Heart left ventricle (tissue), 16 donors: ENCODE results near the gene MPPED2. TPM values are rescaled to one million over a fixed set of nuclear protein-coding genes. Genes with fewer than 3 reads are reported as not detected.
A peak's percentile ranks its signal among the peaks of the same experiment; 100 is the strongest.

Experiments used
- ATAC-seq, 4 donors: fragments of 200-7000 bp; cut with Tn5 transposase; one replicate each; pipeline ENCODE4 v1.9.1; 2020 to 2022; ENCODE audit warnings: moderate library complexity in 4 of 4, mild to moderate bottlenecking in 3 of 4, moderate number of reproducible peaks in 1 of 4
- DNase-seq, 5 donors: peaks; one replicate each; pipeline ENCODE4 v3.0.0-alpha.2; 2020
- H3K27ac ChIP-seq, 12 donors: fragments of 200-600 bp; sonication (generic) in 4 of 12; one replicate each; pipeline versions ENCODE4 v1.5.0 to v1.8.0; 2016 to 2022; ENCODE audit warnings: mild to moderate bottlenecking in 2 of 12
- H3K27me3 ChIP-seq, 9 donors: fragments of 200-600 bp; sonication (generic) in 2 of 9; one replicate each; pipeline versions ENCODE4 v1.5.1 to v1.8.0; 2016 to 2022; ENCODE audit warnings: mild to moderate bottlenecking in 3 of 9
- H3K36me3 ChIP-seq, 9 donors: fragments of 200-600 bp; sonication (generic) in 2 of 9; one replicate each; pipeline versions ENCODE4 v1.5.0 to v1.8.0; 2018 to 2022; ENCODE audit warnings: mild to moderate bottlenecking in 2 of 9
- H3K4me1 ChIP-seq, 12 donors: fragments of 200-600 bp; sonication (generic) in 4 of 12; one replicate each; pipeline versions ENCODE4 v1.5.0 to v1.8.0; 2016 to 2022; ENCODE audit warnings: mild to moderate bottlenecking in 3 of 12
- H3K4me3 ChIP-seq, 12 donors: fragments of 200-600 bp; sonication (generic) in 4 of 12; one replicate each; pipeline versions ENCODE4 v1.5.0 to v1.8.0; 2017 to 2022; ENCODE audit warnings: mild to moderate bottlenecking in 9 of 12, moderate library complexity in 4 of 12
- H3K9me3 ChIP-seq, 12 donors: fragments of 200-600 bp; sonication (generic) in 4 of 12; one replicate each; pipeline versions ENCODE4 v1.5.0 to v1.8.0; 2016 to 2022; ENCODE audit warnings: mild to moderate bottlenecking in 1 of 12
- POLR2A ChIP-seq, 2 donors: fragments of 450-650 bp; IDR thresholded peaks; one replicate each; pipeline ENCODE4 v1.6.1; 2017; ENCODE audit warnings: antibody characterized with exemption in 2 of 2, mild to moderate bottlenecking in 2 of 2, moderate library complexity in 2 of 2
- WGBS, 4 donors: extraction: QIAGEN DNeasy Blood & Tissue Kit in 2 of 4; methylation state at CpG; one replicate each; pipeline versions ENCODE4 v1.1.5 to v1.1.7; 2013 to 2018; 5-methylcytosine and 5-hydroxymethylcytosine counted together
- intact Hi-C, 10 donors: fragments of 100-400 bp; cut with DNase I; formaldehyde crosslinking; loops; one replicate each; pipeline versions ENCODE4 v1.11.1 to v1.14.2; 2022
- polyA plus RNA-seq, 2 donors: library from polyadenylated mRNA; stranded (reverse); fragments of 200-250 nt; gene quantifications; one replicate each; pipeline ENCODE4 v1.2.3, GENCODE V29; 2013
- total RNA-seq, 9 donors: library from RNA; depleted of rRNA in 2 of 9; stranded (reverse); fragments of >200 nt in 2 of 9; fragmentation: NEBNext Ultra II Directional in 3 of 9; extraction: Animal tissue kit (Norgen Biotek cat#: 25700) in 3 of 9; gene quantifications; one replicate each; pipeline versions ENCODE4 v1.1.0 to v1.2.4, GENCODE V29; 2016 to 2023
- TF ChIP-seq, protein P1 (sequence below), 12 donors: fragments of 200-600 bp; sonication (generic) in 4 of 12; IDR thresholded peaks; one replicate each; pipeline versions ENCODE4 v1.5.0 to v1.8.0; 2018 to 2022; ENCODE audit warnings: antibody characterized with exemption in 12 of 12, mild to moderate bottlenecking in 5 of 12
- donor health status: ischemic (EF 13 %, LVEDD 7.1; RV severe dilation, severe dysfunction).
- donor health status: healthy with polysubstance abuse.
- donor health status: DM: no; HTN: yes; CAD: no.
- donor health status: DM: no; HTN: no; CAD: no.
- donor health status: ischemic (EF 25% LVEDD 6.9; RV normal size, moderate dysfunction).
- donor health status: ischemic (EF 25% LVEDD 5.7; RV mildly dilated, moderate dysfunction).
- donor health status: healthy.
- donor health status: DM: yes; HTN: yes; CAD: no.
- donor health status: ischemic (EF 35%, LVEDD 5.7; RV mildly dilated, moderate dysfunction).
- donor health status: nonischemic (EF 11% LVEDD 7.7; RV severe dilation, severe dysfunction).
- donor health status: DM: yes; HTN: yes; CAD: no.
- donor health status: PGD.
- donor health status: ischemic (EF 29% LVEDD 5.4; RV normal size, mild dysfunction).
- donor health status: nonischemic (EF 23%, LVEDD 6.1; RV moderate dilation, normal function).

Gene MPPED2
- total and polyA plus RNA-seq, 11 donors, result 2.7 to 14.3 (median 8.4) TPM

GRCh38 chr11:30468881-30469280 is 117.3 kb downstream of the MPPED2 start:
- Histone ChIP-seq H3K27me3 (no peaks in the 10 kb centered on the region), H3K36me3 (no peaks in the 10 kb centered on the region), H3K4me3 (no peak overlapping the region), H3K4me1 (peaks cover 4 to 31% (median 17%) of the 10 kb centered on the region in 12 donors), H3K27ac (peak overlapping the region in 1 of 12 donors; percentile 51), H3K9me3 (no peaks in the 10 kb centered on the region)
- intact Hi-C loops, result loop anchor here in 1 of 10 donors (10.0 kb wide), 1 partner anchor 116 kb away; the partner anchor contains the start of gene MPPED2
- TF ChIP-seq POLR2A (IDR thresholded peaks at IDR 0.05), result no peak
- TF ChIP-seq, protein P1, sequence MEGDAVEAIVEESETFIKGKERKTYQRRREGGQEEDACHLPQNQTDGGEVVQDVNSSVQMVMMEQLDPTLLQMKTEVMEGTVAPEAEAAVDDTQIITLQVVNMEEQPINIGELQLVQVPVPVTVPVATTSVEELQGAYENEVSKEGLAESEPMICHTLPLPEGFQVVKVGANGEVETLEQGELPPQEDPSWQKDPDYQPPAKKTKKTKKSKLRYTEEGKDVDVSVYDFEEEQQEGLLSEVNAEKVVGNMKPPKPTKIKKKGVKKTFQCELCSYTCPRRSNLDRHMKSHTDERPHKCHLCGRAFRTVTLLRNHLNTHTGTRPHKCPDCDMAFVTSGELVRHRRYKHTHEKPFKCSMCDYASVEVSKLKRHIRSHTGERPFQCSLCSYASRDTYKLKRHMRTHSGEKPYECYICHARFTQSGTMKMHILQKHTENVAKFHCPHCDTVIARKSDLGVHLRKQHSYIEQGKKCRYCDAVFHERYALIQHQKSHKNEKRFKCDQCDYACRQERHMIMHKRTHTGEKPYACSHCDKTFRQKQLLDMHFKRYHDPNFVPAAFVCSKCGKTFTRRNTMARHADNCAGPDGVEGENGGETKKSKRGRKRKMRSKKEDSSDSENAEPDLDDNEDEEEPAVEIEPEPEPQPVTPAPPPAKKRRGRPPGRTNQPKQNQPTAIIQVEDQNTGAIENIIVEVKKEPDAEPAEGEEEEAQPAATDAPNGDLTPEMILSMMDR (IDR thresholded peaks at IDR 0.05), result no peak
- WGBS, 4 donors, result 9 to 23% (median 10%) methylated on average over 2 of the region's 2 CpGs
- DNase-seq (no peak), ATAC-seq (peak in 1 of 4 donors; percentile 12)

- H3K9me3 ChIP-seq, result no peaks in the 10 kb centered on the region
- H3K36me3 ChIP-seq, result no peaks in the 10 kb centered on the region
- intact Hi-C loops, result loop anchor here in 1 of 10 donors (10.0 kb wide), 1 partner anchor 118 kb away; the partner anchor contains the start of gene MPPED2
- ATAC-seq (peak in 1 of 4 donors; percentile 24), DNase-seq (no peak)
- TF ChIP-seq, protein P1 (IDR thresholded peaks at IDR 0.05), result no peak
- no peak for TF ChIP-seq POLR2A (IDR thresholded peaks at IDR 0.05)
- no peaks in the 10 kb centered on the region for H3K27me3 ChIP-seq
- H3K27ac ChIP-seq, result no peak overlapping the region
- peaks cover 4 to 42% (median 25%) of the 10 kb centered on the region in 12 donors for H3K4me1 ChIP-seq
- no peak overlapping the region for H3K4me3 ChIP-seq
Measured at GRCh38 chr11:30467176-30467575, 119.0 kb downstream of the MPPED2 start.

- Histone ChIP-seq H3K4me1 (peaks cover 4 to 53% (median 34%) of the 10 kb centered on the region in 12 donors), H3K9me3 (no peaks in the 10 kb centered on the region), H3K36me3 (no peaks in the 10 kb centered on the region), H3K27me3 (no peaks in the 10 kb centered on the region), H3K27ac (peak overlapping the region in 2 of 12 donors; percentile 0 to 14), H3K4me3 (no peak overlapping the region)
- 56 to 100% (median 87%) methylated on average over 1 of the region's 1 CpG for WGBS, 4 donors
- no peak for ATAC-seq
- TF ChIP-seq POLR2A (IDR thresholded peaks at IDR 0.05), result no peak
- TF ChIP-seq, protein P1 (IDR thresholded peaks at IDR 0.05), result no peak
- intact Hi-C loops, result loop anchor here in 1 of 10 donors (10.0 kb wide), 1 partner anchor 119 kb away; the partner anchor contains the start of gene MPPED2
- no peak for DNase-seq
Measured at GRCh38 chr11:30465623-30466022, 120.5 kb downstream of the MPPED2 start.

DNA sequence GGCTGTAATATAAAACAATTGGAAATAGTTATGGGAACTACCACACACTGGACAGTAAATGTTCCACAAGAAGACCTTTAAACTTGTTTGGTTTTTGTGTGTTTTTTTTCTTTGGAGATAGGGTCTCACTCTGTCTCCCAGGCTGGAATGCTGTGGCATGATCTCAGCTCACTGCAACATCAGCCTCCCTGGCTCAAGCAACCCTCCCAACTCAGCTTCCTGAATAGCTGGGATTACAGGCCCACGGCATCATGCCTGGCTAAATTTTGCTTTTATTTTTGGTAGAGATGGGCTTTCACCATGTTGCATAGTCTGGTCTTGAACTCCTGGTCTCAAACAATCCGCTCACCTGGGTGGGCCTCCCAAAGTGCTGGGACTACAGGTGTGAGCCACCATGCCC is 121.0 kb downstream of the MPPED2 start:
- peak overlapping the region in 2 of 12 donors; percentile 0 to 14 for H3K27ac ChIP-seq
- no peaks in the 10 kb centered on the region for H3K27me3 ChIP-seq
- no peak overlapping the region for H3K4me3 ChIP-seq
- peak in 2 of 4 donors; percentile 13 to 34 for ATAC-seq
- intact Hi-C loops, result loop anchor here in 1 of 10 donors (10.0 kb wide), 1 partner anchor 120 kb away; the partner anchor contains the start of gene MPPED2
- no peak for TF ChIP-seq POLR2A (IDR thresholded peaks at IDR 0.05)
- TF ChIP-seq, protein P1 (IDR thresholded peaks at IDR 0.05), result no peak
- H3K36me3 ChIP-seq, result no peaks in the 10 kb centered on the region
- no peaks in the 10 kb centered on the region for H3K9me3 ChIP-seq
- DNase-seq, result no peak
- WGBS, 4 donors, result 50 to 64% (median 55%) methylated on average over 2 of the region's 2 CpGs
- H3K4me1 ChIP-seq, result peaks cover 4 to 55% (median 34%) of the 10 kb centered on the region in 12 donors
